Fibroblast of pulmonary artery (primary cell): ENCODE data around the gene CDYL2.

Experiments
- DNase-seq: peaks from one replicate; pipeline ENCODE4 v3.0.0-alpha.2; 2010; ENCODE audit warnings: low read depth
- H3K4me3 ChIP-seq: replicated peaks from 2 replicates; pipeline ENCODE4 v1.5.1; 2011; ENCODE audit warnings: low read depth, mild to moderate bottlenecking, control low read depth, low read length, moderate library complexity
- CTCF ChIP-seq: IDR thresholded peaks from 2 replicates; pipeline ENCODE4 v1.5.1; 2011; ENCODE audit warnings: mild to moderate bottlenecking, control low read depth, low read length, inconsistent platforms; ENCODE audit errors: missing control alignments

Gene CDYL2

DNA sequence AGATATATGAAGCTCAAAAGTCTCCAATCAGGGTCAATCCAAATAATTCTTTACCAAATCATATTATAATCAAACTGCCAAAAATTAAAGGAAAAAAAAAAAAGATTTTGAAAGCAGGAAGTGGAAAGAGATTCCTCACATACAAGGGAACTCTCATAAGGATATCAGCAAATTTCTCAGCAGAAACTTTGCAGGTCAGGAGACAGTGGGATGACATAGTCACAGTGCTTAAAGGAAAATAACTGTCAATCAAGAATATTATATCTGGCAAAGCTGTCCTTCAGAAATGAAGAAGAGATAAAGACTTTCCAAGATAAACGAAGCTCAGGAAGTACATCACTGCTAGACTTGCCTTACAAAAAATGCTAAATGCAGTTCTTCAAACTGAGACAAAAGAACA is 40.0 kb upstream of the CDYL2 start:
- TF ChIP-seq CTCF: no peak
- DNase-seq: no peak
- no peak overlapping the region for H3K4me3 ChIP-seq

GRCh38 chr16:80841231-80841630 is 36.8 kb upstream of the CDYL2 start:
- no peak for TF ChIP-seq CTCF
- H3K4me3 ChIP-seq: no peak overlapping the region
- DNase-seq: no peak

GRCh38 chr16:80837533-80838147 is 33.2 kb upstream of the CDYL2 start:
- no peak for TF ChIP-seq CTCF
- H3K4me3 ChIP-seq: no peak overlapping the region
- DNase-seq: no peak

DNA sequence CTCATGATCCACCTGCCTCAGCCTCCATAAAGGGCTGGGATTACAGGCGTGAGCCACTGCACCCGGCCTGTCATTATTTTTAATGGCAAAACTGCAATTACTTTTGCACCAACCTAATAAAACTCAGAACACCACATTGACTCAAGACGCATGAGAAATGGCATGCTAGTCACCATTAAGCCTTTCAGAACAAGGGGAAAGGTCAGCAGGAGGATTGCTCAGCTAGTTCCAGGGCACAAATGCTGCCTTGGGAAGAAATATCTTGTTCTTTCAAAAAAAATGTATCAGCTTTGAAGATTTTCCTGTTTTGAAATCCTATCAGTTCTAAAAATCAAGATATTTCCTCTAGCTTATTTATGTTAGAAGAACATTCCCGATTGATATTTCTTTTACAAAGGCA is 32.4 kb upstream of the CDYL2 start:
- no peak overlapping the region for H3K4me3 ChIP-seq
- no peak for DNase-seq
- TF ChIP-seq CTCF: no peak

- no peak for TF ChIP-seq CTCF
- no peak for DNase-seq
- no peak overlapping the region for H3K4me3 ChIP-seq
Measured at GRCh38 chr16:80836202-80836601, 31.8 kb upstream of the CDYL2 start.

DNA sequence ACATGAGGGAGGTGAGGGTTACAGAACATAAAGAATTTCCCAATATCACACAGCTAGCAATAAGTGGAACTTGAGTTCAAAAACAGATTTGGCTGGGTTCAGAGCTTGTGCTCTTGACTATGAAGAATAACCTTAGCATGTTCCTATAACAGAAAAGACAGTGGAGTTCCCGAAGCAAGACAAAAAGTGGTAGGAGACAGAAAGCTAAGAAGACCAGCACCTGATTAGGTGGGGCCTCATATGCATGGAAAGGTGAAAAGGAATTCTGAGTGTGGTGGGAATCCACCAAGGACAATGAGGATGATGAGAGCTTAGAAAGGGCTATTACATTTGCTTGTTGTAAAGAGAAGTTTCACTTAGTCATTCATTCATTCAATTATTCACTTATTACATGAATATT is 26.6 kb upstream of the CDYL2 start:
- no peak for DNase-seq
- H3K4me3 ChIP-seq: no peak overlapping the region
- no peak for TF ChIP-seq CTCF

DNA sequence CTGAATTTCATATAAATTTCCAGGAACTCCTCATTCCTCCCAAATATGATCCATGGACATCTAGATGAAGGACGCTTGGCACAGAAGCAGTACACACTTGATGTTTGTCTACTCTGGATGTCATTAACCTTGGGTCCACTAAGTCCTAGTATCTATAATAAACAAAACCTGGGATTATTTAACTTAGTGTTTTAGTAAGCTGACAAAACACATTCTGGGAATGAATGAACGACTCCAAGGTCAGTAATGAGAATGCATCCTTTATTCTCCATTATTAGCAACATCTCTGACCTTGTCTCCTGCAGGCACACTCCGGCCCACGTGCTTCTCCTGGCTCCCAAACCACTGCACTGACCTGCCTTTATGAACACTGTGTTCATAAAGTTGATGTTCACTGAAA is 24.1 kb upstream of the CDYL2 start:
- DNase-seq: no peak
- TF ChIP-seq CTCF: no peak

More for the DNA sequence above, 24.1 kb upstream of the CDYL2 start:
- no peak overlapping the region for H3K4me3 ChIP-seq
